ENCODE results near the gene TPCN2.

The TPCN2 gene

GRCh38 chr11:69059985-69060384 is 11.3 kb downstream of the TPCN2 start:
- no peak overlapping the region for H3K18ac ChIP-seq (ENCODE audit: low read length)
- no peak for DNase-seq
- no peak overlapping the region for H3K4ac ChIP-seq (ENCODE audit: low read depth, low read length)
- no CpG with 5 or more reads among the region's 12 CpGs for WGBS (ENCODE audit: extremely low coverage, insufficient coverage, low lambda C conversion rate)
- no peak overlapping the region for H2BK120ac ChIP-seq (ENCODE audit: low read depth, low read length)
- no peak overlapping the region for H2AK5ac ChIP-seq (ENCODE audit: low read length)
- no peaks in the 10 kb centered on the region for H3K4me1 ChIP-seq (ENCODE audit: control insufficient read depth, low read depth, low read length)
- H3K4me3 ChIP-seq (ENCODE audit: low read length) = no peak overlapping the region
- H3K79me2 ChIP-seq (ENCODE audit: control insufficient read depth, insufficient read depth, low read length) = peaks cover 3% of the 10 kb centered on the region
- no peak overlapping the region for H3K9ac ChIP-seq (ENCODE audit: low read length)
- no peak overlapping the region for H2BK5ac ChIP-seq (ENCODE audit: low read length)
- no peak overlapping the region for H4K8ac ChIP-seq (ENCODE audit: low read depth, low read length)
- no peaks in the 10 kb centered on the region for H3K27me3 ChIP-seq (ENCODE audit: insufficient read depth, low read length, poor library complexity)
- no peak overlapping the region for H3K56ac ChIP-seq (ENCODE audit: low read length)
- H2BK15ac ChIP-seq (replicated peaks; ENCODE audit: low read depth) = no peak overlapping the region
- peaks cover 10% of the 10 kb centered on the region for H3K79me1 ChIP-seq (ENCODE audit: low read length)
- H3K4me2 ChIP-seq (ENCODE audit: low read length) = no peak overlapping the region
- H4K5ac ChIP-seq (ENCODE audit: low read length) = no peak overlapping the region
- no peak overlapping the region for H3K23ac ChIP-seq (ENCODE audit: low read length)
- no peaks in the 10 kb centered on the region for H3K36me3 ChIP-seq (ENCODE audit: control insufficient read depth, insufficient read depth, low read length)
- no peak overlapping the region for H3K27ac ChIP-seq (ENCODE audit: low read depth, low read length)

DNA sequence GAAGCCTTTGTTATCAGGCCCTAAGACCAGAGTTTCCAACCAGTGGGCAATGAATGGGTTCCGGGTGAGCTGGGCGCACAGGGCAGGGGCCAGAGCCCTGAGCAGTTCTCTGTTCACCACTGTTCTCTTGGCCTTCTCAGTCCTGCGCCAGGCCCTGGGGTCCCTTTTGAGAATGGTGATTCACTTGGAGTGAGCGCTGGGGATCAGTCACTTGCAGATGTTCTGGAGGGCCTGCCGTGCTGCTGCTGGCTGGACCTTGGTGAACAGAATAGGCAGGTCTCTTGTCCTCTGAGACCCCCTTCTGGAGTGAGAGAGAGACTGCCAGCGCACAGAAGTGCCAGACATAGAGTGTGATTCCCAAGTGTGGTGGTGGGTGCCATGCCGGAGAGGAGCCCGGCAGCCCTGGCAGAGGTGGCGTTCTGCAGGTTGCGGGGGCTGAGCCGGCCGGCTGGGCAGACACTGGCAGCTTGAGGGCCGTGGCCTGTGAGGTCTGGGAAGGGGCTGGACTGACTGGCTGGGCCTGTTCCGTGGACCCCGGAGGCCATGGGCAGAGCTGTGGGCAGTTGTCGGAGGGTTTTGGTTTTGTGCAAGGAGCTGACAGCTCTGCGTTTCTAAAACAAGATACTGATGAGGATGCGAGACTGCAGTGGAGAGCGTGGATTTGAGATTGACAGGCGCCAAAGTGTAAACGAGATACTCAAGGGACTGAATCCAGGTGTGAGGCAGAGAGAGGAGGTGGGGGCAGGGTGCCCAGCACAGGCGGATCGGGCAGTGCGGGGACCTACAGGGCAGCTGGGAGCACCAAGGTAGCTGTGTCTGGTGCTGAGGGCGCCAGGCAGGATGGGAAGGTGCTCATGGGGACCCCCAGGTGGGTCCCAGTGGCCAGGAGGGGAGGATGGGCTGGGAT is 12.3 kb downstream of the TPCN2 start:
- no peak overlapping the region for H3K56ac ChIP-seq (ENCODE audit: low read length)
- no peak for DNase-seq
- H3K4me1 ChIP-seq (ENCODE audit: control insufficient read depth, low read depth, low read length) = no peaks in the 10 kb centered on the region
- peaks cover 3% of the 10 kb centered on the region for H3K79me2 ChIP-seq (ENCODE audit: control insufficient read depth, insufficient read depth, low read length)
- H3K79me1 ChIP-seq (ENCODE audit: low read length) = peaks cover 7% of the 10 kb centered on the region
- H2AK5ac ChIP-seq (ENCODE audit: low read length) = no peak overlapping the region
- no peaks in the 10 kb centered on the region for H3K27me3 ChIP-seq (ENCODE audit: insufficient read depth, low read length, poor library complexity)
- no peak overlapping the region for H2BK5ac ChIP-seq (ENCODE audit: low read length)
- H3K4me3 ChIP-seq (ENCODE audit: low read length) = no peak overlapping the region
- H3K18ac ChIP-seq (ENCODE audit: low read length) = no peak overlapping the region
- H3K9ac ChIP-seq (ENCODE audit: low read length) = no peak overlapping the region
- no peak overlapping the region for H2BK120ac ChIP-seq (ENCODE audit: low read depth, low read length)
- no peaks in the 10 kb centered on the region for H3K36me3 ChIP-seq (ENCODE audit: control insufficient read depth, insufficient read depth, low read length)
- H4K8ac ChIP-seq (ENCODE audit: low read depth, low read length) = no peak overlapping the region
- H3K23ac ChIP-seq (ENCODE audit: low read length) = no peak overlapping the region
- no peak overlapping the region for H2BK15ac ChIP-seq (replicated peaks; ENCODE audit: low read depth)
- no peak overlapping the region for H3K4me2 ChIP-seq (ENCODE audit: low read length)
- H3K27ac ChIP-seq (ENCODE audit: low read depth, low read length) = no peak overlapping the region
- WGBS (ENCODE audit: extremely low coverage, insufficient coverage, low lambda C conversion rate) = no CpG with 5 or more reads among the region's 25 CpGs
- H3K4ac ChIP-seq (ENCODE audit: low read depth, low read length) = no peak overlapping the region
- no peak overlapping the region for H4K5ac ChIP-seq (ENCODE audit: low read length)

DNA sequence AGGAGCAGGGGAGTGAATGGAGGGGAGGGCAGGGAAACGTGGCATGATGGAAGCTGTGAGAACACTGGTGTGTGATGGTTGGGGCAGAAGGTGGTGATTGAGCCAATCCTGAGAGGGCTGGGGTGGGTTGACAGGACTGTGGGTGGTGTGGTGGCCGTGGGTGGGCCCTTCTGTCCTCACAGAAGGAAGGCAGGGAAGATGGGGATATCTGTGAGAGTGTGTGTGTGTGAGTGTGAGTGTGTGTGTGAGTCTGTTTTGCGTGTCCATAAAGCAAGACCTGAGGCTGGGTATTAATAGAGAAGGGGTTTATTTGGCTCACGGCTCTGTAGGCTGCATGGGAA is 13.0 kb downstream of the TPCN2 start:
- no peaks in the 10 kb centered on the region for H3K27me3 ChIP-seq (ENCODE audit: insufficient read depth, low read length, poor library complexity)
- peaks cover 7% of the 10 kb centered on the region for H3K79me1 ChIP-seq (ENCODE audit: low read length)
- no peak overlapping the region for H3K18ac ChIP-seq (ENCODE audit: low read length)
- H2AK5ac ChIP-seq (ENCODE audit: low read length) = no peak overlapping the region
- H4K5ac ChIP-seq (ENCODE audit: low read length) = no peak overlapping the region
- H2BK5ac ChIP-seq (ENCODE audit: low read length) = no peak overlapping the region
- no peak overlapping the region for H3K27ac ChIP-seq (ENCODE audit: low read depth, low read length)
- no peak overlapping the region for H2BK15ac ChIP-seq (replicated peaks; ENCODE audit: low read depth)
- no CpG with 5 or more reads among the region's 4 CpGs for WGBS (ENCODE audit: extremely low coverage, insufficient coverage, low lambda C conversion rate)
- H3K4me1 ChIP-seq (ENCODE audit: control insufficient read depth, low read depth, low read length) = no peaks in the 10 kb centered on the region
- no peak overlapping the region for H3K4ac ChIP-seq (ENCODE audit: low read depth, low read length)
- DNase-seq = no peak
- no peaks in the 10 kb centered on the region for H3K36me3 ChIP-seq (ENCODE audit: control insufficient read depth, insufficient read depth, low read length)
- no peak overlapping the region for H3K4me2 ChIP-seq (ENCODE audit: low read length)
- H3K56ac ChIP-seq (ENCODE audit: low read length) = no peak overlapping the region
- peaks cover 3% of the 10 kb centered on the region for H3K79me2 ChIP-seq (ENCODE audit: control insufficient read depth, insufficient read depth, low read length)
- no peak overlapping the region for H3K23ac ChIP-seq (ENCODE audit: low read length)
- H3K9ac ChIP-seq (ENCODE audit: low read length) = no peak overlapping the region
- no peak overlapping the region for H3K4me3 ChIP-seq (ENCODE audit: low read length)
- H2BK120ac ChIP-seq (ENCODE audit: low read depth, low read length) = no peak overlapping the region
- no peak overlapping the region for H4K8ac ChIP-seq (ENCODE audit: low read depth, low read length)

- Histone ChIP-seq H3K36me3 (ENCODE audit: control insufficient read depth, insufficient read depth, low read length) (no peaks in the 10 kb centered on the region), H4K8ac (ENCODE audit: low read depth, low read length) (no peak overlapping the region)
- no CpG with 5 or more reads among the region's 15 CpGs for WGBS (ENCODE audit: extremely low coverage, insufficient coverage, low lambda C conversion rate)
Observed at GRCh38 chr11:69062169-69062855, 13.6 kb downstream of the TPCN2 start.

GRCh38 chr11:69062873-69063651 is 14.3 kb downstream of the TPCN2 start:
- DNase-seq = no peak
- no peak overlapping the region for H3K4me2 ChIP-seq (ENCODE audit: low read length)
- H3K23ac ChIP-seq (ENCODE audit: low read length) = no peak overlapping the region
- no peaks in the 10 kb centered on the region for H3K4me1 ChIP-seq (ENCODE audit: control insufficient read depth, low read depth, low read length)
- H4K8ac ChIP-seq (ENCODE audit: low read depth, low read length) = no peak overlapping the region
- H3K36me3 ChIP-seq (ENCODE audit: control insufficient read depth, insufficient read depth, low read length) = no peaks in the 10 kb centered on the region
- H2BK120ac ChIP-seq (ENCODE audit: low read depth, low read length) = no peak overlapping the region
- no peak overlapping the region for H3K18ac ChIP-seq (ENCODE audit: low read length)
- no peak overlapping the region for H3K9ac ChIP-seq (ENCODE audit: low read length)
- no peak overlapping the region for H4K5ac ChIP-seq (ENCODE audit: low read length)
- H2BK15ac ChIP-seq (replicated peaks; ENCODE audit: low read depth) = no peak overlapping the region
- H3K27me3 ChIP-seq (ENCODE audit: insufficient read depth, low read length, poor library complexity) = no peaks in the 10 kb centered on the region
- no peak overlapping the region for H2BK5ac ChIP-seq (ENCODE audit: low read length)
- no CpG with 5 or more reads among the region's 34 CpGs for WGBS (ENCODE audit: extremely low coverage, insufficient coverage, low lambda C conversion rate)
- H3K79me2 ChIP-seq (ENCODE audit: control insufficient read depth, insufficient read depth, low read length) = peaks cover 3% of the 10 kb centered on the region
- H3K79me1 ChIP-seq (ENCODE audit: low read length) = peaks cover 7% of the 10 kb centered on the region
- no peak overlapping the region for H3K4me3 ChIP-seq (ENCODE audit: low read length)
- H3K56ac ChIP-seq (ENCODE audit: low read length) = no peak overlapping the region
- H2AK5ac ChIP-seq (ENCODE audit: low read length) = no peak overlapping the region
- H3K4ac ChIP-seq (ENCODE audit: low read depth, low read length) = no peak overlapping the region
- H3K27ac ChIP-seq (ENCODE audit: low read depth, low read length) = no peak overlapping the region

More at GRCh38 chr11:69062169-69062855, 13.6 kb downstream of the TPCN2 start:
- no peaks in the 10 kb centered on the region for H3K27me3 ChIP-seq (ENCODE audit: insufficient read depth, low read length, poor library complexity)
- no peak overlapping the region for H2BK120ac ChIP-seq (ENCODE audit: low read depth, low read length)
- no peak overlapping the region for H3K4ac ChIP-seq (ENCODE audit: low read depth, low read length)
- no peak overlapping the region for H2AK5ac ChIP-seq (ENCODE audit: low read length)
- H3K4me1 ChIP-seq (ENCODE audit: control insufficient read depth, low read depth, low read length) = no peaks in the 10 kb centered on the region
- H3K27ac ChIP-seq (ENCODE audit: low read depth, low read length) = no peak overlapping the region
- no peak overlapping the region for H3K23ac ChIP-seq (ENCODE audit: low read length)
- H3K4me3 ChIP-seq (ENCODE audit: low read length) = no peak overlapping the region
- no peak overlapping the region for H4K5ac ChIP-seq (ENCODE audit: low read length)
- peaks cover 3% of the 10 kb centered on the region for H3K79me2 ChIP-seq (ENCODE audit: control insufficient read depth, insufficient read depth, low read length)
- no peak overlapping the region for H2BK5ac ChIP-seq (ENCODE audit: low read length)
- no peak for DNase-seq
- no peak overlapping the region for H3K18ac ChIP-seq (ENCODE audit: low read length)
- H3K79me1 ChIP-seq (ENCODE audit: low read length) = peaks cover 7% of the 10 kb centered on the region
- no peak overlapping the region for H3K9ac ChIP-seq (ENCODE audit: low read length)
- H3K56ac ChIP-seq (ENCODE audit: low read length) = no peak overlapping the region
- no peak overlapping the region for H2BK15ac ChIP-seq (replicated peaks; ENCODE audit: low read depth)
- no peak overlapping the region for H3K4me2 ChIP-seq (ENCODE audit: low read length)

Measured in mesendoderm (in vitro differentiated cells).